GM18498 (cell line): Measurements from ENCODE around the gene ZNF845.
"Not testable (repeated sequence)": the region's sequence is repeated elsewhere in the genome, so short reads cannot be mapped to it uniquely, and the experiment has no call there.

Source experiments
- ATAC-seq: cut with Tn5 transposase; IDR thresholded peaks from one replicate; pipeline ENCODE4 v1.9.1; 2021; ENCODE audit warnings: mild to moderate bottlenecking, moderate library complexity; ENCODE audit not compliant: unreplicated experiment

ZNF845 gene

GRCh38 chr19:53374743-53375142 lies 41.2 kb downstream of the ZNF845 start:
- no peak for ATAC-seq

GRCh38 chr19:53381376-53381775 lies 47.8 kb downstream of the ZNF845 start:
- ATAC-seq = no peak

GRCh38 chr19:53388168-53388567 lies 54.6 kb downstream of the ZNF845 start:
- ATAC-seq = no peak

- no peak for ATAC-seq
These were observed 55.4 kb downstream of the ZNF845 start for GRCh38 chr19:53388904-53389303.

GRCh38 chr19:53389571-53389970 lies 56.0 kb downstream of the ZNF845 start:
- ATAC-seq = no peak

GRCh38 chr19:53389978-53390377 lies 56.4 kb downstream of the ZNF845 start:
- no peak for ATAC-seq

- no peak for ATAC-seq
These were observed 61.0 kb downstream of the ZNF845 start for GRCh38 chr19:53394522-53394973.

GRCh38 chr19:53394974-53395839 lies 61.7 kb downstream of the ZNF845 start, which contains the start of gene ZNF765:
TSS of gene ZNF765 (plus strand) at chr19:53395149. CDS start at chr19:53398016, 2,867 bp downstream.
- peak; percentile 94 for ATAC-seq

- not testable (repeated sequence) for ATAC-seq
These were observed 62.4 kb downstream of the ZNF845 start for GRCh38 chr19:53395840-53396524.

GRCh38 chr19:53396525-53396868 lies 62.9 kb downstream of the ZNF845 start:
- ATAC-seq = no peak

- ATAC-seq = not testable (repeated sequence)
These were observed 64.4 kb downstream of the ZNF845 start for GRCh38 chr19:53397918-53398317.
